ENCODE results near the gene FGD4. TPM values are rescaled to one million over a fixed set of nuclear protein-coding genes. Genes with fewer than 3 reads are reported as not detected.

FGD4 gene
- total RNA-seq, 4 donors from 2014 or later, result 85.8 to 135 (median 123) TPM

- no peaks in the 10 kb centered on the region for H3K36me3 ChIP-seq
- no peaks in the 10 kb centered on the region for H3K9me3 ChIP-seq
- no peak for DNase-seq
- no peak overlapping the region for H3K27ac ChIP-seq
- TF ChIP-seq CTCF (IDR thresholded peaks at IDR 0.05), result no peak
- TF ChIP-seq POLR2A (IDR thresholded peaks at IDR 0.05), result no peak
- no peaks in the 10 kb centered on the region for H3K27me3 ChIP-seq
- peaks cover 0 to 13% (median 4%) of the 10 kb centered on the region in 4 donors for H3K4me1 ChIP-seq
- H3K4me3 ChIP-seq, result no peak overlapping the region
These were observed 3.6 kb downstream of the FGD4 start for GRCh38 chr12:32402946-32403345.

GRCh38 chr12:32407795-32408194 lies 8.4 kb downstream of the FGD4 start:
- Histone ChIP-seq H3K4me3 (no peak overlapping the region), H3K27me3 (no peaks in the 10 kb centered on the region), H3K4me1 (no peaks in the 10 kb centered on the region), H3K27ac (no peak overlapping the region), H3K9me3 (no peaks in the 10 kb centered on the region), H3K36me3 (peaks cover 0 to 11% (median 0%) of the 10 kb centered on the region in 3 donors)
- TF ChIP-seq POLR2A (IDR thresholded peaks at IDR 0.05) (no peak), CTCF (IDR thresholded peaks at IDR 0.05) (no peak)
- DNase-seq, result no peak

- Histone ChIP-seq H3K9me3 (no peaks in the 10 kb centered on the region), H3K4me3 (no peak overlapping the region), H3K27me3 (no peaks in the 10 kb centered on the region), H3K27ac (no peak overlapping the region), H3K4me1 (no peaks in the 10 kb centered on the region), H3K36me3 (peaks cover 0 to 11% (median 0%) of the 10 kb centered on the region in 3 donors)
- no peak for TF ChIP-seq POLR2A (IDR thresholded peaks at IDR 0.05)
- TF ChIP-seq CTCF (IDR thresholded peaks at IDR 0.05), result no peak
- no peak for DNase-seq
These were observed 14.1 kb downstream of the FGD4 start for GRCh38 chr12:32413412-32413811.

DNA sequence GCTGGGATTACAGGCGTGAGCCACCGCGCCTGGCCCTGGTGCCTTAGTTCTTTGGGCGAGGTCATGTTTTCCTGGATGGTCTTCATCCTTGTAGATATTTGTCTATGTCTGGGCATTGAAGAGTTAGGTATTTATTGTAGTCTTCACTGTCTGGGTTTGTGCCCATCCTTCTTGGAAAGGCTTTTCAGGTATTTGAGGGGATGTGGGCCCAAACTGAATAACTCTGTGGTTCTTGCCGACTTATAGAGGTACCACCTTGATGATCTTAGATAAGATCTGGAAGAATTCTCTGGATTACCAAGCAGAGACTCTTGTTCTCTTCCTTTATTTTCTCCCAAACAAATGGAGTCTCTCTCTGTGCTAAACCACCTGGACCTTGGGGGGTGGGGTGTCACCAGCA lies 18.9 kb downstream of the FGD4 start:
- Histone ChIP-seq H3K36me3 (no peaks in the 10 kb centered on the region), H3K27me3 (no peaks in the 10 kb centered on the region), H3K4me1 (peaks cover 0 to 9% (median 0%) of the 10 kb centered on the region in 4 donors), H3K4me3 (no peak overlapping the region), H3K9me3 (no peaks in the 10 kb centered on the region), H3K27ac (no peak overlapping the region)
- DNase-seq, result no peak
- TF ChIP-seq POLR2A (IDR thresholded peaks at IDR 0.05), result no peak
- TF ChIP-seq CTCF (IDR thresholded peaks at IDR 0.05), result no peak

DNA sequence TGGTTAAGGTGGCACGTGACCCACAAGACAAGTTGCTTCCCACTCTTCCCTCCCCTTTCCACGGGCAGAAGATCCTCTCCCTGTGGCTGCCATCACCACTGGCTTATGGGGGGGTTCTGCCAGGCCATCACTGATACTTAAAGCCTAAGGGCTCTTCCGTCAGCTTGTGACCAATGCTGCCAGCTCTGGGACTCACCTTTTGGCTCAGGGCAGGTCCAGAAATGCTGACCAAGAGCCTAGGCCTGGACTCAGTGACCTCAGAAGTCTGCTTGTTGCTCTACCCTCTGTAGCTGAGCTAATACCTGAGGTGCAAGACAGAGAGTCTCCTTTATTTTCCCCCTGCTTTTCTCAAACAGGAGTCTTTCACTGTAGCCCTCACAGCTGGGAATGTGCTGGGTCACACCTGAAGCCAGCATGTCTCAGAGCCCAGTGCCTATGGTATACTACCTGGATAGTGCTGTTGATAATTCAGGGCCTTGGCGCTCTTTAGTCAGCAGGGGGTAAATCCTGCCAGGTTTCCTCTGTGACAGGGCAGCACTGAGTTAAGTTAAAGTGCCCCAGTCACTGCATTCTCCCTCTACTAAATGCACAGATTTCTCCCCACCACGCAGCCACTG lies 19.7 kb downstream of the FGD4 start:
- Histone ChIP-seq H3K9me3 (no peaks in the 10 kb centered on the region), H3K27ac (no peak overlapping the region), H3K27me3 (no peaks in the 10 kb centered on the region), H3K4me3 (no peak overlapping the region), H3K36me3 (no peaks in the 10 kb centered on the region), H3K4me1 (peaks cover 0 to 9% (median 0%) of the 10 kb centered on the region in 4 donors)
- TF ChIP-seq POLR2A (IDR thresholded peaks at IDR 0.05), result no peak
- no peak for TF ChIP-seq CTCF (IDR thresholded peaks at IDR 0.05)
- DNase-seq, result no peak
